HEK293T (cell line): ENCODE measurements around the gene PFDN4.

ENCODE experiments used
- ARNT ChIP-seq: fragments of 450-650 bp; IDR thresholded peaks from 2 replicates; pipeline ENCODE4 v1.6.1; 2017; ENCODE audit warnings: mild to moderate bottlenecking
- BHLHE40 ChIP-seq: fragments of 450-650 bp; IDR thresholded peaks from 2 replicates; pipeline ENCODE4 v1.6.1; 2016; ENCODE audit warnings: mild to moderate bottlenecking, moderate library complexity, borderline replicate concordance
- CTBP1 ChIP-seq: fragments of 450-650 bp; IDR thresholded peaks from 2 replicates; pipeline ENCODE4 v1.6.1; 2016; ENCODE audit warnings: borderline replicate concordance
- ELF4 ChIP-seq: fragments of 450-650 bp; IDR thresholded peaks from 2 replicates; pipeline ENCODE4 v1.6.1; 2017; ENCODE audit warnings: antibody characterized with exemption
- FOXA1 ChIP-seq: fragments of 450-650 bp; IDR thresholded peaks from 2 replicates; pipeline ENCODE4 v1.6.1; 2016; ENCODE audit warnings: mild to moderate bottlenecking
- FOXM1 ChIP-seq: fragments of 450-650 bp; IDR thresholded peaks from 2 replicates; pipeline ENCODE4 v1.6.1; 2017; ENCODE audit warnings: mild to moderate bottlenecking, borderline replicate concordance
- LEF1 ChIP-seq: fragments of 450-650 bp; IDR thresholded peaks from 2 replicates; pipeline ENCODE4 v1.6.1; 2017; ENCODE audit warnings: mild to moderate bottlenecking, borderline replicate concordance
- NFRKB ChIP-seq: fragments of 450-650 bp; IDR thresholded peaks from 2 replicates; pipeline ENCODE4 v1.6.1; 2016; ENCODE audit warnings: mild to moderate bottlenecking, moderate library complexity
- SUZ12 ChIP-seq: fragments of 450-650 bp; IDR thresholded peaks from 2 replicates; pipeline ENCODE4 v1.6.1; 2016; ENCODE audit warnings: mild to moderate bottlenecking
- TARDBP ChIP-seq: fragments of 450-650 bp; IDR thresholded peaks from 2 replicates; pipeline ENCODE4 v1.6.1; 2016
- TF ChIP-seq, protein P1 (sequence below): fragments of 450-650 bp; IDR thresholded peaks from 2 replicates; pipeline ENCODE4 v1.6.1; 2016

DNA sequence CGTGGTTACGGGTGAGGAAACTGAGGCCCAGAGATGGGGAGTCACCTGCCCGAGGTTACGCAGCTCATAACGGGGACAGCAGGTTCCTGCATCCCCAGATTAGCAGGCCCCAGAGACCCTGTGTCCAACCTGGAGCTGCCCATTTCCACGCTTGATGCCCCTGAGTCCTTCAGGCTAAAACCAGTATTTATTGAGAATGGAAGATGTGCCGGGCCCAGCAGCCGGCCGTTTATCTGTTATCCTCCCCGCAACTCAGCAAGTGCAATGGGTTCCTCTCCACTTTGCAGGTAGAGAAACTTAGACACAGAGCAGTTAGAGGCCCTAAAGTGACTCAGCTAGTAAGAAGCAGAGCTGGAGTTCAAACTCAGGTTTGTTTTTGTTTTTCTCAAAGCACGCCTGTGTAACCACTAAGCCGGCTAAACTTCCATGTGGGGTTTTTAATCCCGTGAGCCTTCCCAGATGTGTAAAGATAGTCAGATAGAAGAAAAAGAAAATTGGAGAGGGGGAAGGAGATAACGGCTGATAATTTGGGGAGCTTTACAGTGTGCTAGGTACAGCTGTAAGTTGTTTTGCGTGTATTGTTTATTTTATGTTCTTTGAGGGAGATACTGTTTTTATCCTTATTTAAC is 775 bp downstream of the PFDN4 start:
- TF ChIP-seq LEF1 (no peak), FOXA1 (no peak), TARDBP (no peak), BHLHE40 (no peak), SUZ12 (no peak), CTBP1 (no peak), FOXM1 (no peak), NFRKB (no peak), ELF4 (no peak), ARNT (no peak)
- TF ChIP-seq, protein P1, sequence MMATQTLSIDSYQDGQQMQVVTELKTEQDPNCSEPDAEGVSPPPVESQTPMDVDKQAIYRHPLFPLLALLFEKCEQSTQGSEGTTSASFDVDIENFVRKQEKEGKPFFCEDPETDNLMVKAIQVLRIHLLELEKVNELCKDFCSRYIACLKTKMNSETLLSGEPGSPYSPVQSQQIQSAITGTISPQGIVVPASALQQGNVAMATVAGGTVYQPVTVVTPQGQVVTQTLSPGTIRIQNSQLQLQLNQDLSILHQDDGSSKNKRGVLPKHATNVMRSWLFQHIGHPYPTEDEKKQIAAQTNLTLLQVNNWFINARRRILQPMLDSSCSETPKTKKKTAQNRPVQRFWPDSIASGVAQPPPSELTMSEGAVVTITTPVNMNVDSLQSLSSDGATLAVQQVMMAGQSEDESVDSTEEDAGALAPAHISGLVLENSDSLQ = no peak
